ENCODE results near the gene RNASEH2C. TPM values are rescaled to one million over a fixed set of nuclear protein-coding genes. Genes with fewer than 3 reads are reported as not detected.

Gene RNASEH2C
- total and polyA plus RNA-seq, 12 donors, result 13.5 to 170 (median 110) TPM

GRCh38 chr11:65714433-65714832 is 6.2 kb downstream of the RNASEH2C start:
- Histone ChIP-seq H3K36me3 (replicated peaks in 1 of 2) (peaks cover 0 to 63% of the 10 kb centered on the region in 2 donors), H3K27me3 (no peaks in the 10 kb centered on the region), H3K4me3 (no peak overlapping the region), H3K9me3 (replicated peaks in 1 of 3) (no peaks in the 10 kb centered on the region), H3K4me1 (replicated peaks in 1 of 2) (peaks cover 18 to 29% of the 10 kb centered on the region in 2 donors), H3K27ac (no peak overlapping the region)
- no peak for DNase-seq
- WGBS, 4 donors, result 89 to 93% (median 90%) methylated on average over 15 to 16 of the region's 16 CpGs
- intact Hi-C loops (cut with DNase I), result loop anchor here in 1 of 2 donors (5.0 kb wide), 1 partner anchor 68 kb away; the partner anchor contains the start of gene AP5B1
- no peak for TF ChIP-seq CTCF (IDR thresholded peaks at IDR 0.05)
- TF ChIP-seq POLR2A (IDR thresholded peaks at IDR 0.05), result no peak

GRCh38 chr11:65713212-65713969 is 7.2 kb downstream of the RNASEH2C start:
- peak overlapping the region in 1 of 4 donors; percentile 49 for H3K4me3 ChIP-seq
- peak in 4 of 7 donors; percentile 33 to 55 (median 36) for DNase-seq
- H3K36me3 ChIP-seq (replicated peaks in 1 of 2), result peaks cover 0 to 53% of the 10 kb centered on the region in 2 donors
- peaks cover 7 to 19% of the 10 kb centered on the region in 2 donors for H3K4me1 ChIP-seq (replicated peaks in 1 of 2)
- intact Hi-C loops (cut with DNase I), result loop anchor here in 1 of 2 donors (5.0 kb wide), 1 partner anchor 69 kb away; the partner anchor contains the start of gene AP5B1
- H3K9me3 ChIP-seq (replicated peaks in 1 of 3), result no peaks in the 10 kb centered on the region
- TF ChIP-seq POLR2A (IDR thresholded peaks at IDR 0.05), result no peak
- 89 to 92% (median 90%) methylated on average over 23 to 24 of the region's 24 CpGs for WGBS, 4 donors
- no peaks in the 10 kb centered on the region for H3K27me3 ChIP-seq
- H3K27ac ChIP-seq, result peak overlapping the region in 4 of 5 donors; percentile 98 to 99 (median 99)

GRCh38 chr11:65712633-65713076 is 7.9 kb downstream of the RNASEH2C start:
- intact Hi-C loops (cut with DNase I), result loop anchor here in 1 of 2 donors (5.0 kb wide), 1 partner anchor 70 kb away; the partner anchor contains the start of gene AP5B1
- Histone ChIP-seq H3K4me1 (replicated peaks in 1 of 2) (peaks cover 7 to 15% of the 10 kb centered on the region in 2 donors), H3K27me3 (no peaks in the 10 kb centered on the region), H3K27ac (peak overlapping the region in 4 of 5 donors; percentile 98 to 99 (median 99)), H3K9me3 (replicated peaks in 1 of 3) (no peaks in the 10 kb centered on the region), H3K36me3 (replicated peaks in 1 of 2) (peaks cover 0 to 45% of the 10 kb centered on the region in 2 donors), H3K4me3 (peak overlapping the region in 3 of 4 donors; percentile 21 to 66 (median 49))
- 23 to 49% (median 27%) methylated on average over 6 to 11 of the region's 11 CpGs for WGBS, 4 donors
- no peak for TF ChIP-seq POLR2A (IDR thresholded peaks at IDR 0.05)
- no peak for TF ChIP-seq CTCF (IDR thresholded peaks at IDR 0.05)
- no peak for DNase-seq

- H3K4me1 ChIP-seq (replicated peaks in 1 of 2), result peaks cover 7 to 15% of the 10 kb centered on the region in 2 donors
- intact Hi-C loops (cut with DNase I), result loop anchor here in 1 of 2 donors (5.0 kb wide), 1 partner anchor 70 kb away; the partner anchor contains the start of gene AP5B1
- TF ChIP-seq POLR2A (IDR thresholded peaks at IDR 0.05) (peak; percentile 81 to 87), CTCF (IDR thresholded peaks at IDR 0.05) (peak; percentile 93 to 100 (median 100))
- H3K36me3 ChIP-seq (replicated peaks in 1 of 2), result peaks cover 0 to 39% of the 10 kb centered on the region in 2 donors
- WGBS, 4 donors, result 0 to 1% (median 1%) methylated on average over 31 to 65 of the region's 65 CpGs
- peak within 1 kb of the TSS; percentile 21 to 66 (median 54) for H3K4me3 ChIP-seq
- peak within 1 kb of the TSS; percentile 86 to 99 (median 99) for H3K27ac ChIP-seq
- no peaks in the 10 kb centered on the region for H3K27me3 ChIP-seq
- H3K9me3 ChIP-seq (replicated peaks in 1 of 3), result no peaks in the 10 kb centered on the region
- peak; percentile 98 to 100 (median 99) for DNase-seq
Measured at GRCh38 chr11:65711785-65712632, 8.6 kb downstream of the RNASEH2C start, which contains the start of gene KAT5. Gene KAT5 (plus strand): TSS chr11:65712252. CDS start chr11:65712268, 16 bp downstream.

Data from adrenal gland (tissue), 12 donors.